Measurements from ENCODE around the gene WDR46.
A peak's percentile ranks its signal among the peaks of the same experiment; 100 is the strongest.

The WDR46 gene

GRCh38 chr6:33313105-33313708 lies 24.2 kb upstream of the WDR46 start:
- DNase-seq: no peak

- DNase-seq: peak; percentile 65 to 67
Observed at GRCh38 chr6:33312361-33313104, 23.5 kb upstream of the WDR46 start.

GRCh38 chr6:33306356-33306755 lies 17.3 kb upstream of the WDR46 start:
- no peak for DNase-seq

- no peak for DNase-seq
Observed at GRCh38 chr6:33305052-33305451, 16.0 kb upstream of the WDR46 start.

GRCh38 chr6:33304216-33304615 lies 15.2 kb upstream of the WDR46 start:
- no peak for DNase-seq

- DNase-seq: no peak
Observed at GRCh38 chr6:33301877-33302276, 12.8 kb upstream of the WDR46 start.

- peak; percentile 21 to 68 for DNase-seq
Observed at GRCh38 chr6:33299237-33299944, 10.4 kb upstream of the WDR46 start.

GRCh38 chr6:33298773-33299236 lies 9.8 kb upstream of the WDR46 start, which contains the start of gene RGL2:
RGL2 (minus strand) TSS chr6:33298942; CDS start chr6:33298610, 332 bp downstream.
- no peak for DNase-seq

- DNase-seq: peak in 1 of 2 experiments; percentile 51
Observed at GRCh38 chr6:33297956-33298772, 9.1 kb upstream of the WDR46 start.

- no peak for DNase-seq
Observed at GRCh38 chr6:33297406-33297955, 8.4 kb upstream of the WDR46 start.

- no peak for DNase-seq
Observed at GRCh38 chr6:33296797-33297405, 7.9 kb upstream of the WDR46 start.

- DNase-seq: no peak
Observed at GRCh38 chr6:33295621-33296369, 6.8 kb upstream of the WDR46 start.

GRCh38 chr6:33294086-33294823 lies 5.2 kb upstream of the WDR46 start:
- no peak for DNase-seq

GRCh38 chr6:33292996-33293682 lies 4.1 kb upstream of the WDR46 start:
- no peak for DNase-seq

- DNase-seq: no peak
Observed at GRCh38 chr6:33290459-33290858, 1.4 kb upstream of the WDR46 start.

- no peak for DNase-seq
Observed at GRCh38 chr6:33289784-33290315, 811 bp upstream of the WDR46 start.

- no peak for DNase-seq
Observed at GRCh38 chr6:33288141-33288920, 708 bp downstream of the WDR46 start.

All from cerebellar nuclear complex (tissue), 1 donor.